GM12892 (cell line): ENCODE results near the gene PRKCQ.

Experiments
- DNase-seq: peaks from one replicate; pipeline ENCODE4 v3.0.0; 2011; ENCODE audit not compliant: insufficient read length
- FAIRE-seq: peaks from 2 replicates; lab custom pipeline; 2011; peaks lifted over from hg19 to GRCh38; lab: Jason Lieb, UNC
- POLR2A ChIP-seq: IDR thresholded peaks from 2 replicates; pipeline ENCODE4 v1.6.1; 2011; ENCODE audit warnings: low read depth, low read length, control low read depth
- POLR2AphosphoS5 ChIP-seq: IDR thresholded peaks from 2 replicates; pipeline ENCODE4 v1.6.1; 2011; ENCODE audit warnings: low read depth, low read length, control low read depth
- TAF1 ChIP-seq: IDR thresholded peaks from 2 replicates; pipeline ENCODE4 v1.6.1; 2011; ENCODE audit warnings: low read depth, mild to moderate bottlenecking, control low read depth, low read length, borderline replicate concordance

PRKCQ gene

GRCh38 chr10:6607778-6608177, 27.7 kb upstream of the PRKCQ start:
- no peak for FAIRE-seq
- TF ChIP-seq POLR2AphosphoS5 (no peak), POLR2A (no peak), TAF1 (no peak)
- no peak for DNase-seq

DNA sequence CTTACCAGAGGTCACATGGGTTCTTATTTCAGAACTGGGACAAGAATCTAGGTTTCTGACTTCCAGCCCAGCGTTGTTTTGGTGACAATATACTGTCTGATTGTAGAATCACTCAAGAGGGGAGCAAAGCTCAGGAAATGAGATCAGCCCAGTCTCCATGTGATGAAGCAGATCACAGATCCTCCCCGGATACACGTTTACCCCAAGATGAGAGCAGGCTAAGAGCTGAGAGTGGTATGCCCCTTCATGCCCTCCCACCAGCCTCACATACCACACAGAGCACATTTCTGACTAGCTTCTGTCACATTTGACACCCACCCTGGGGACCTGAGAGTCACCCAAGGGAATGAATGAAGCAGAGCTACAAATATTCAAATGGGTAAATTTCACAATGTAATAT, 27.1 kb upstream of the PRKCQ start:
- DNase-seq (no peak), FAIRE-seq (no peak)
- no peak for TF ChIP-seq POLR2A
- TF ChIP-seq POLR2AphosphoS5: no peak
- TF ChIP-seq TAF1: no peak

- no peak for DNase-seq
- no peak for FAIRE-seq
- TF ChIP-seq POLR2A: no peak
- no peak for TF ChIP-seq POLR2AphosphoS5
- TF ChIP-seq TAF1: no peak
Observed at GRCh38 chr10:6603142-6604125, 23.4 kb upstream of the PRKCQ start.

GRCh38 chr10:6602700-6603084, 22.6 kb upstream of the PRKCQ start:
- TF ChIP-seq TAF1: no peak
- no peak for TF ChIP-seq POLR2AphosphoS5
- no peak for TF ChIP-seq POLR2A

GRCh38 chr10:6602026-6602699, 22.1 kb upstream of the PRKCQ start:
- FAIRE-seq (no peak), DNase-seq (no peak)
- TF ChIP-seq TAF1: no peak
- no peak for TF ChIP-seq POLR2A
- TF ChIP-seq POLR2AphosphoS5: no peak

More at GRCh38 chr10:6602700-6603084, 22.6 kb upstream of the PRKCQ start:
- DNase-seq (no peak), FAIRE-seq (no peak)

DNA sequence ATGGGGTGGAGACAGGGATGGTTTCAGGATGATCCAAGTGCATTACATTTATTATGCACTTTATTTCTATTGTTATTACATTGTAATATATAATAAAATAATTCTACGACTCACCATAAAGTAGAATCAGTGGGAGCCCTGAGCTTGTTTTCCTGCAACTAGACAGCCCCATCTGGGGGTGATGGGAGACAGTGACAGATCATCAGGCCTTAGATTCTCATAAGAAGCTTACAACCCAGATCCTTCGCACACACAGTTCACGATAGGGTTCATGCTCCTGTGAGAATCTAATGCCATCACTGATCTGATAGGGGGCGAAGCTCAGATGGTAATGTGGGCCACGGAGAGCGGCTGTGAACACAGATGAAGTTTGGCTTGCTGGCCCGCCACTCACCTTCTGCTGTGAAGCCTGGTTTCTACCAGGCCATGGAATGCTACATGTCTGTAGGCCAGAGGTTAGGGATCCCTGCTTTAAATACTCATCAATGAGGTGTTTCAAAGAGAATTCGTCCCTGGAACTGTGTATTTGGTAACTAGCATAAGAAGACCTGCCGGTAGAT, 21.2 kb upstream of the PRKCQ start:
- DNase-seq (no peak), FAIRE-seq (no peak)
- TF ChIP-seq TAF1: no peak
- no peak for TF ChIP-seq POLR2A
- TF ChIP-seq POLR2AphosphoS5: no peak

DNA sequence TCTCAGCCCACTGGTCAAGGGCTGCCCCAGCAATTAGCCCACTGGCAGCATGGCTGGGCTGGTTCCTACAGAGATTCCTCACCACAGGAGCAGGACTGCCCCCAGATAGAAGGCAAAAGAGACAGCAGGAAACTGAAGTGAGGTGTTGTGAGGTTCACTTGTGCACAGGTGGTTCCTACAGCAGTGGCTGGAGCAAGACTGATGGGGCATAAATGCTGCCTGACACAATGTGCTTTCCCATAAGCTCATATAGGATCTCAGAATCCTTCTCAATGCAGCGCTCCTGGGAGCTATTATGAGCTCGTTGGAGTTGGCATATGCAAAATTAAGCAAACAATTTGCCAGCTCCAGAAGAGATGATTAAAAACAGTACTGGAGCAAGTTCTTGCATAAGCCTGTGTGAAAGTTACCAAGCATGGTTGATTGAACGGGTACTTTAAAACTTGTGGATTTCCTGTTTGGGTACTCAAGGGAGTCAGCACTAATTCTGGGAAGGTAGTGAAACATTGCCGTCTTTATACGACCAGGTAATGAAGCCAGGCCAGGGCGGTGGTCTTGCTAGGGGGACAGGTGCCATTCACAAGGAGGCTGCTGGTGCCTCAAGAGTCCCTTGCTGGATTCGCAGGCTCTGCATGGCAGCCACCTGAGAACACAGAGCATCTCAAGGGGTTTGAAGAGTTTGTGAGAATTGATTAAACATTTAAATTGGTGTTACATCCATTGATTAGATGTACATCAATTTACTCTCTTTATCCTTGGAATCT, 20.3 kb upstream of the PRKCQ start:
- FAIRE-seq (no peak), DNase-seq (no peak)
- TF ChIP-seq POLR2AphosphoS5 (no peak), TAF1 (no peak), POLR2A (no peak)

GRCh38 chr10:6598679-6599078, 18.6 kb upstream of the PRKCQ start:
- TF ChIP-seq TAF1: no peak
- no peak for TF ChIP-seq POLR2AphosphoS5
- TF ChIP-seq POLR2A: no peak
- no peak for DNase-seq
- FAIRE-seq: no peak

DNA sequence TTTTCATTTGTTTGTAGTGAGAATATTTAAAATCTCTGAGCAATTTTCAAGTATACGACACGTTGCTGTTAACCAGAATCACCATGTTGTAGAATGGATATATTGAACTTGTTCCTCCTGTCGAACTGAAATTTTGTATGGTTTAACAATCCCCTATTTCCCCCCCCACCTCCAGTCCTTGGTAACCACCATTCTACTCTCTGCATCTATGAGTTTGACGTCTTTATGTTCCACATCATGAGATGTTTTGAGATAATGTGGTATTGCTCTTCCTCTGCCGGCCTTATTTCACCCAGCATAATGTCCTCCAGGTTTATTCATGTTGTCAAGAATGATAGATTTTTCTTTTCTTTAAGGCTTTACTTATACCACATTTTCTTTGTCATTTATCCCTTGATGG, 17.4 kb upstream of the PRKCQ start:
- FAIRE-seq: no peak
- DNase-seq: no peak
- TF ChIP-seq POLR2A (no peak), POLR2AphosphoS5 (no peak), TAF1 (no peak)

DNA sequence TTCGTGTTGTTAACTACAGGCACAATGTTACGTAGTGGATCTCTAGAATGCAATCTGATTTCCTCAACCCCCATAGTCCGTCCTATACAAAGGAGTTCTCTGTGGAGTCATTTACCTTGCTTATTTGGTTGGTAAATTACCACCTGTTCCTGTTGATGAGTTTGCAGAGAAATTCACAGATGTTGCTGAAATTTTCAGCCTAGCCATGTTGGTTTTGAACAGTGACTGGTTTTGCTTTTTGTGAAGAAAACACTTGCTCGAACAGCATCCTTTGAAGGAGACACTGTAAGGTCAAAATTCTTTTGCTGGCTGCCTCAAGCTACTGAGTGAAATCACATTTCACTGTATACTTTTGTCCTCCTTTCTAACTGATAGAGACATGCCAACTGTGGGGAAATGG, 15.4 kb upstream of the PRKCQ start:
- TF ChIP-seq POLR2A: no peak
- TF ChIP-seq POLR2AphosphoS5: no peak
- TF ChIP-seq TAF1: no peak
- FAIRE-seq (no peak), DNase-seq (no peak)
